Fibroblast of lung (primary cell): ENCODE data around the gene PIAS2. TPM values are rescaled to one million over a fixed set of nuclear protein-coding genes. Genes with fewer than 3 reads are reported as not detected.
"Not testable (repeated sequence)": the region's sequence is repeated elsewhere in the genome, so short reads cannot be mapped to it uniquely, and the experiment has no call there.

ENCODE experiments used
- DNase-seq, 2 donors: peaks; one replicate each; pipeline versions ENCODE4 v3.0.0 to v3.0.0-alpha.2; 2010; ENCODE audit warnings: low read depth in 2 of 2
- H2AFZ ChIP-seq: 2 replicates; pipeline ENCODE4 v1.5.1; 2012; ENCODE audit warnings: low read length, control low read depth, inconsistent platforms
- H3K27ac ChIP-seq: 2 replicates; pipeline ENCODE4 v1.5.1; 2011; ENCODE audit warnings: low read length, control low read depth; ENCODE audit not compliant: insufficient read depth
- H3K27me3 ChIP-seq: 2 replicates; pipeline ENCODE4 v1.5.1; 2011; ENCODE audit warnings: mild to moderate bottlenecking, low read length; ENCODE audit not compliant: control insufficient read depth, insufficient read depth
- H3K36me3 ChIP-seq: 2 replicates; pipeline ENCODE4 v1.5.1; 2011; ENCODE audit warnings: low read length; ENCODE audit not compliant: control insufficient read depth, insufficient read depth
- H3K4me1 ChIP-seq: 2 replicates; pipeline ENCODE4 v1.5.1; 2011; ENCODE audit warnings: low read length; ENCODE audit not compliant: control insufficient read depth, insufficient read depth; ENCODE audit errors: extremely low read depth
- H3K4me2 ChIP-seq: 2 replicates; pipeline ENCODE4 v1.5.1; 2011; ENCODE audit warnings: low read length, control low read depth; ENCODE audit not compliant: insufficient read depth; ENCODE audit errors: extremely low read depth
- H3K4me3 ChIP-seq, 4 experiments: fragments of 200-600 bp in 1 of 4; sonication (generic) in 1 of 4; replicated peaks in 1 of 4; 2 replicates each; pipeline ENCODE4 v1.5.1; 2011 to 2016; ENCODE audit warnings: low read length in 4 of 4, low read depth in 3 of 4, mild to moderate bottlenecking in 3 of 4, control low read depth in 2 of 4, inconsistent platforms in 1 of 4, mixed read lengths in 1 of 4; ENCODE audit not compliant: insufficient read depth in 1 of 4; ENCODE audit errors: control extremely low read depth in 1 of 4
- H3K79me2 ChIP-seq: 2 replicates; pipeline ENCODE4 v1.5.1; 2012; ENCODE audit warnings: mild to moderate bottlenecking, low read length, inconsistent platforms; ENCODE audit not compliant: control insufficient read depth, insufficient read depth
- H3K9ac ChIP-seq: 2 replicates; pipeline ENCODE4 v1.5.1; 2011; ENCODE audit warnings: mild to moderate bottlenecking, low read length, control low read depth; ENCODE audit not compliant: insufficient read depth
- H3K9me3 ChIP-seq: 2 replicates; pipeline ENCODE4 v1.5.1; 2012; ENCODE audit warnings: low read depth, low read length; ENCODE audit not compliant: control insufficient read depth, insufficient read depth
- H4K20me1 ChIP-seq: 2 replicates; pipeline ENCODE4 v1.5.1; 2011; ENCODE audit warnings: low read length; ENCODE audit not compliant: control insufficient read depth, insufficient read depth; ENCODE audit errors: extremely low read depth
- EZH2 ChIP-seq: IDR thresholded peaks from 2 replicates; pipeline ENCODE4 v1.5.1; 2012; ENCODE audit warnings: low read length, control low read depth, mild to moderate bottlenecking; ENCODE audit errors: missing control alignments
- polyA minus RNA-seq: library from RNA; depleted of rRNA, polyadenylated mRNA; stranded (reverse); fragments of >200 nt; gene quantifications from 2 replicates; pipeline ENCODE4 v1.2.3, GENCODE V29; 2011; ENCODE audit warnings: low replicate concordance
- polyA plus RNA-seq, 2 donors: library from polyadenylated mRNA; depleted of rRNA in 1 of 2; stranded (reverse) in 1 of 2; unstranded in 1 of 2; fragments of >200 nt; gene quantifications; 2 replicates each; pipeline ENCODE4 v1.2.1, GENCODE V29; 2011 to 2012; ENCODE audit warnings: missing spikeins in 1 of 2
- total RNA-seq: library from RNA; depleted of rRNA; stranded (reverse); fragments of >200 nt; gene quantifications from 2 replicates; pipeline ENCODE4 v1.2.1, GENCODE V29; 2014
- TF ChIP-seq, protein P1 (sequence below), 2 donors: IDR thresholded peaks in 1 of 2; conservative IDR thresholded peaks in 1 of 2; 1 replicate in 1 of 2; 2 replicates in 1 of 2; pipeline ENCODE4 v1.5.1; 2011 to 2012; ENCODE audit warnings: low read length in 2 of 2, control low read depth in 1 of 2, inconsistent platforms in 1 of 2, low read depth in 1 of 2, mild to moderate bottlenecking in 1 of 2

The PIAS2 gene, protein sequence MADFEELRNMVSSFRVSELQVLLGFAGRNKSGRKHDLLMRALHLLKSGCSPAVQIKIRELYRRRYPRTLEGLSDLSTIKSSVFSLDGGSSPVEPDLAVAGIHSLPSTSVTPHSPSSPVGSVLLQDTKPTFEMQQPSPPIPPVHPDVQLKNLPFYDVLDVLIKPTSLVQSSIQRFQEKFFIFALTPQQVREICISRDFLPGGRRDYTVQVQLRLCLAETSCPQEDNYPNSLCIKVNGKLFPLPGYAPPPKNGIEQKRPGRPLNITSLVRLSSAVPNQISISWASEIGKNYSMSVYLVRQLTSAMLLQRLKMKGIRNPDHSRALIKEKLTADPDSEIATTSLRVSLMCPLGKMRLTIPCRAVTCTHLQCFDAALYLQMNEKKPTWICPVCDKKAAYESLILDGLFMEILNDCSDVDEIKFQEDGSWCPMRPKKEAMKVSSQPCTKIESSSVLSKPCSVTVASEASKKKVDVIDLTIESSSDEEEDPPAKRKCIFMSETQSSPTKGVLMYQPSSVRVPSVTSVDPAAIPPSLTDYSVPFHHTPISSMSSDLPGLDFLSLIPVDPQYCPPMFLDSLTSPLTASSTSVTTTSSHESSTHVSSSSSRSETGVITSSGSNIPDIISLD
- total RNA-seq (12.8 and 14.4 TPM in 2 replicates), polyA plus RNA-seq (22.1 and 23.1 TPM in 2 replicates), polyA minus RNA-seq (23.8 and 25.3 TPM in 2 replicates)
- polyA plus RNA-seq (2012), result 10.8 and 12.0 TPM in 2 replicates

- Histone ChIP-seq H3K4me1 (no peaks in the 10 kb centered on the region), H2AFZ (peak within 1 kb of the TSS; percentile 93), H3K4me3 (peak within 1 kb of the TSS; percentile 67 to 99 (median 86)), H3K27ac (peak within 1 kb of the TSS; percentile 61), H3K4me2 (peak within 1 kb of the TSS; percentile 94), H3K27me3 (no peaks in the 10 kb centered on the region), H3K9ac (peak within 1 kb of the TSS; percentile 84), H3K9me3 (no peaks in the 10 kb centered on the region), H3K36me3 (no peaks in the 10 kb centered on the region), H3K79me2 (peaks cover 34% of the 10 kb centered on the region), H4K20me1 (no peaks in the 10 kb centered on the region)
- peak; percentile 64 to 72 for DNase-seq
- TF ChIP-seq, protein P1, sequence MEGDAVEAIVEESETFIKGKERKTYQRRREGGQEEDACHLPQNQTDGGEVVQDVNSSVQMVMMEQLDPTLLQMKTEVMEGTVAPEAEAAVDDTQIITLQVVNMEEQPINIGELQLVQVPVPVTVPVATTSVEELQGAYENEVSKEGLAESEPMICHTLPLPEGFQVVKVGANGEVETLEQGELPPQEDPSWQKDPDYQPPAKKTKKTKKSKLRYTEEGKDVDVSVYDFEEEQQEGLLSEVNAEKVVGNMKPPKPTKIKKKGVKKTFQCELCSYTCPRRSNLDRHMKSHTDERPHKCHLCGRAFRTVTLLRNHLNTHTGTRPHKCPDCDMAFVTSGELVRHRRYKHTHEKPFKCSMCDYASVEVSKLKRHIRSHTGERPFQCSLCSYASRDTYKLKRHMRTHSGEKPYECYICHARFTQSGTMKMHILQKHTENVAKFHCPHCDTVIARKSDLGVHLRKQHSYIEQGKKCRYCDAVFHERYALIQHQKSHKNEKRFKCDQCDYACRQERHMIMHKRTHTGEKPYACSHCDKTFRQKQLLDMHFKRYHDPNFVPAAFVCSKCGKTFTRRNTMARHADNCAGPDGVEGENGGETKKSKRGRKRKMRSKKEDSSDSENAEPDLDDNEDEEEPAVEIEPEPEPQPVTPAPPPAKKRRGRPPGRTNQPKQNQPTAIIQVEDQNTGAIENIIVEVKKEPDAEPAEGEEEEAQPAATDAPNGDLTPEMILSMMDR (conservative IDR thresholded peaks at IDR 0.05 in 1 of 2, IDR thresholded peaks at IDR 0.05 in 1 of 2; ENCODE audit: low read depth in 1 of 2, low read length in 2 of 2), result no peak
- TF ChIP-seq EZH2, result no peak
Observed at GRCh38 chr18:46917108-46917802, at the start of gene PIAS2, which contains the start of gene KATNAL2. PIAS2 (minus strand) TSS chr18:46917507; CDS start chr18:46917345, 162 bp downstream. KATNAL2 (plus strand) TSS chr18:46917602; CDS start chr18:46946873, 29,271 bp downstream.

- H3K4me1 ChIP-seq, H2AFZ ChIP-seq: not testable (repeated sequence)
Observed at GRCh38 chr18:46966266-46966665, 49.0 kb upstream of the PIAS2 start.

DNA sequence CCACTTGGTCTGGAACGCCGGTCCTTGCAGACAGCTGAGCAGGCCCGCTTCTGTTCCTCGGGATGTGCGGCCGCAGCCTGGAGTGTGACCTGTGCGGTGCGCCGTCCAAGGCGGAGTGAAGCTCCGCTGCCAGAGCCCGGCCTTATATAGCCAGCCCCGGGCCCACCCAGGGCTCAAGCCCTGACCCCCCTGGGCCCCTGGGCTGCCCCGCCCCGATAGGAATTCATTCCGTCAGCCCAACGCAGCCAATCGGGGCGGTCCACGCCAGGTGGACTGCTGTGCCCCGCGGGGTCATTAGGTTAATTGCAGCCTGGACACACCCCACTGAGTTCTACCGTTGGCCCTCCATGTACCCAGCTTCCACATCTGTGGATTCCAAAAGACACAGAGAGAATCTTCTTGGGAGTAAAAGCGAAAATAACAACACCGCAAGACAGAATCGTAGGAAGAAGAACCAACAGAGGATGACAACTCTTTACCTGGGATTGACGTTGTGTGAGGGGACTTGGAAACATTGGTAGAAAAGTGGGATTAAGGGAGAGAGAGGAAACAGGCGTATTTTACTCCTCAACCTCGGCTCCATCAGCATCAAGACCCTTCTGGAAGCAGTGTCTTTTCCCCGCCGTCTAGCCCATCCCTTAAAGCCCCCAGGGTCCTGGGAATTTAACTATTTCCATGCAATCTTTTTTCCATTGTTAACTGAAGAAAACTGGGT is 47.4 kb upstream of the PIAS2 start:
- not testable (repeated sequence) for H3K4me1 ChIP-seq, H3K79me2 ChIP-seq, H3K9me3 ChIP-seq, H4K20me1 ChIP-seq, H2AFZ ChIP-seq, H3K27me3 ChIP-seq, H3K27ac ChIP-seq, H3K36me3 ChIP-seq, H3K4me3 ChIP-seq, DNase-seq, H3K9ac ChIP-seq, H3K4me2 ChIP-seq

More at GRCh38 chr18:46966266-46966665, 49.0 kb upstream of the PIAS2 start:
- not testable (repeated sequence) for H4K20me1 ChIP-seq, H3K27me3 ChIP-seq, H3K79me2 ChIP-seq, DNase-seq, H3K4me3 ChIP-seq, H3K36me3 ChIP-seq, H3K9me3 ChIP-seq, H3K27ac ChIP-seq, H3K9ac ChIP-seq, H3K4me2 ChIP-seq

GRCh38 chr18:46963656-46964578 is 46.6 kb upstream of the PIAS2 start:
- H3K79me2 ChIP-seq, H3K9ac ChIP-seq, H3K4me2 ChIP-seq, H4K20me1 ChIP-seq, H3K27ac ChIP-seq, H2AFZ ChIP-seq, H3K4me1 ChIP-seq, H3K4me3 ChIP-seq, DNase-seq, H3K36me3 ChIP-seq, H3K9me3 ChIP-seq, H3K27me3 ChIP-seq: not testable (repeated sequence)
